HG03469 (cell line): ENCODE data around the gene OR56B1.
"Not testable (repeated sequence)": the region's sequence is repeated elsewhere in the genome, so short reads cannot be mapped to it uniquely, and the experiment has no call there.

Experiments used
- ATAC-seq: cut with Tn5 transposase; IDR thresholded peaks from one replicate; pipeline ENCODE4 v1.9.1; 2021; ENCODE audit warnings: mild to moderate bottlenecking, moderate library complexity, moderate number of reproducible peaks; ENCODE audit not compliant: unreplicated experiment

The OR56B1 gene

GRCh38 chr11:5736396-5736795, at the start of gene OR56B1:
Gene OR56B1, plus strand, starts transcription at chr11:5736448. Its CDS starts 69 bp downstream, at chr11:5736517.
- ATAC-seq, result no peak

- no peak for ATAC-seq
Observed at GRCh38 chr11:5688482-5688881, 47.8 kb upstream of the OR56B1 start.

- peak; percentile 80 for ATAC-seq
Observed at GRCh38 chr11:5689551-5689983, 46.7 kb upstream of the OR56B1 start, which contains the start of gene TRIM22. Gene TRIM22, plus strand, starts transcription at chr11:5689790. Its CDS starts 6,443 bp downstream, at chr11:5696233.

- no peak for ATAC-seq
Observed at GRCh38 chr11:5690216-5690615, 46.0 kb upstream of the OR56B1 start.

GRCh38 chr11:5690736-5691135, 45.5 kb upstream of the OR56B1 start:
- ATAC-seq, result no peak

- ATAC-seq, result not testable (repeated sequence)
Observed at GRCh38 chr11:5691238-5691963, 44.8 kb upstream of the OR56B1 start.

- no peak for ATAC-seq
Observed at GRCh38 chr11:5691964-5692361, 44.3 kb upstream of the OR56B1 start.

GRCh38 chr11:5694642-5695041, 41.6 kb upstream of the OR56B1 start:
- ATAC-seq, result no peak

GRCh38 chr11:5695580-5695979, 40.7 kb upstream of the OR56B1 start:
- ATAC-seq, result no peak

GRCh38 chr11:5696210-5696609, 40.0 kb upstream of the OR56B1 start:
- no peak for ATAC-seq

- no peak for ATAC-seq
Observed at GRCh38 chr11:5698281-5698680, 38.0 kb upstream of the OR56B1 start.

GRCh38 chr11:5700421-5701054, 35.7 kb upstream of the OR56B1 start:
- ATAC-seq, result no peak

- ATAC-seq, result no peak
Observed at GRCh38 chr11:5701055-5701577, 35.1 kb upstream of the OR56B1 start.

- ATAC-seq, result peak; percentile 45
Observed at GRCh38 chr11:5703741-5704536, 32.3 kb upstream of the OR56B1 start.

- ATAC-seq, result no peak
Observed at GRCh38 chr11:5705688-5706087, 30.6 kb upstream of the OR56B1 start.

GRCh38 chr11:5712507-5712906, 23.7 kb upstream of the OR56B1 start:
- ATAC-seq, result no peak

- no peak for ATAC-seq
Observed at GRCh38 chr11:5713695-5714094, 22.6 kb upstream of the OR56B1 start.

- ATAC-seq, result not testable (repeated sequence)
Observed at GRCh38 chr11:5716518-5716917, 19.7 kb upstream of the OR56B1 start.

- ATAC-seq, result no peak
Observed at GRCh38 chr11:5719703-5720495, 16.3 kb upstream of the OR56B1 start.

- ATAC-seq, result no peak
Observed at GRCh38 chr11:5722622-5723021, 13.6 kb upstream of the OR56B1 start.
